DOHH2 (cell line): Measurements from ENCODE around the gene SLC2A13.

Source experiments
- CTCF ChIP-seq: fragments of 200-600 bp; sonication (generic); IDR thresholded peaks from one replicate; pipeline ENCODE4 v1.5.1; 2014; ENCODE audit warnings: antibody characterized with exemption, mild to moderate bottlenecking, low read depth, low read length; ENCODE audit not compliant: poor library complexity, severe bottlenecking
- EZH2phosphoT487 ChIP-seq: fragments of 200-600 bp; sonication (generic); IDR thresholded peaks from 2 replicates; pipeline ENCODE4 v1.6.1; 2017; ENCODE audit warnings: borderline replicate concordance, mild to moderate bottlenecking, antibody characterized with exemption, low read length, moderate library complexity, mixed read lengths

- TF ChIP-seq EZH2phosphoT487 (no peak), CTCF (no peak)
These were observed 382.1 kb downstream of the SLC2A13 start for GRCh38 chr12:39723831-39724230.
